ENCODE results near the gene C3orf20.
A peak's percentile ranks its signal among the peaks of the same experiment; 100 is the strongest.

Gene C3orf20

DNA sequence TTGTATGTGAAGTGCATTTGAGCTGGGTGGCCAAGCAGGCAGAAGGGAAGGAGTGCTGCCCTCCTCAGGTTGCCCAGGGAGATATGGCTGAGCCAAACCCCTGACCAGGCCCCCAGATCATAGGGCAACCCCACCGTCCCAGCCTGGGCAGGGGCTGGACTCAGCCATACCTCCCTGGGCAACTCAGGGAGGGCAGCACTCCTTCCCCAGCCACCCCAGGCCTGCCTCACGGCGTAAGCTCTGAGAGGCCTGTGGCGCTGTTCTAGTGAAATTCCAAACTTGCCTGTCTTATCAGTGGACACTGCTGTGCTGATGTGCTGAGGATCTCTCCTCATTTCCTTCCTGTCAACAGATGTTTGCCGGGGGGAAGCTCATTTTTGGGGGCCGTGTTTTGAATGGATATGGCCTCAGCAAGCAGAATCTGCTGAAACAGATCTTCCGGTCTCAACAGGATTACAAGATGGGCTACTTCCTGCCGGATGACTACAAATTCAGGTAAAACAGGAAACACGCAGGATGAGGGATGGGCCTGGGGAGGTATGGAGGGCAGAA is 86.3 kb downstream of the C3orf20 start:
- no peak for DNase-seq

- no peak for DNase-seq
Measured at GRCh38 chr3:14761866-14762265, 86.9 kb downstream of the C3orf20 start.

- DNase-seq, result no peak
Measured at GRCh38 chr3:14762701-14763100, 87.8 kb downstream of the C3orf20 start.

DNA sequence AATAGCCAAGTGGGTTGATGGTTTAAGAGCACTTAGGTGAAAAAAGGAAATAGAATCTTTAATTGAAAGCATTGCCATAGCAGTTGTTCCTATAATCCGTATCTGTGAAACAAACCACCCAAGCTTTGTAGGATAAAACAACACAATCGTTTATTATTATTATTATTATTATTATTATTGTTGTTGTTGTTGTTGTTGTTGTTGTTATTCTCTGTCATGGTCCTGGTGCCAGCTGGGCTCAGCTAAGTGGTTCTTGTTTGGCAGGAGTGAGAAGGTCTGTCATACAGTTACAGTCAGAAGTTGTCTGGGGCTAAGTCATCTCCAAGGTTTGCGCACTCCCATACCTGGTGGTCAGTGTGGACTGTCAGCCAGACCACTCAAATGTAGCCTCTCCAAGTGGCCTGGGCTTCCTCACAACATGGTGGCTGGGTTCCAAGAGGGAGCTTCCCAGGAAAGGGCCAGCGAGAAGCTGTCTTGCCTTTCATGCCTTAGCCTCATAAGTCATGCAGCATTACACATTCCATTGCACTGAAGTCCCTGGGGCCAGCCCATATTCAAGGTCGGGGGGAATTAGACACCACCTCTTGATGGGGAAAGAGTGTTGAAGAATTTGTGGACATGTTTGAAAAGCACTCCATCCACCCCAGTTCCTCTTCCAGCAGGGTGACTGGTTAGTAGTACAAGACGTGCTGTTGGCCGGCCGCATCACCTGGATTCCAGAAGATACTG is 89.6 kb downstream of the C3orf20 start:
- no peak for DNase-seq

- no peak for DNase-seq
Measured at GRCh38 chr3:14765060-14765400, 90.1 kb downstream of the C3orf20 start.

- no peak for DNase-seq
Measured at GRCh38 chr3:14765576-14766427, 90.9 kb downstream of the C3orf20 start.

- no peak for DNase-seq
Measured at GRCh38 chr3:14766428-14767244, 91.7 kb downstream of the C3orf20 start.

- DNase-seq, result no peak
Measured at GRCh38 chr3:14767245-14768051, 92.5 kb downstream of the C3orf20 start.

GRCh38 chr3:14768182-14768790 is 93.3 kb downstream of the C3orf20 start:
- no peak for DNase-seq

DNA sequence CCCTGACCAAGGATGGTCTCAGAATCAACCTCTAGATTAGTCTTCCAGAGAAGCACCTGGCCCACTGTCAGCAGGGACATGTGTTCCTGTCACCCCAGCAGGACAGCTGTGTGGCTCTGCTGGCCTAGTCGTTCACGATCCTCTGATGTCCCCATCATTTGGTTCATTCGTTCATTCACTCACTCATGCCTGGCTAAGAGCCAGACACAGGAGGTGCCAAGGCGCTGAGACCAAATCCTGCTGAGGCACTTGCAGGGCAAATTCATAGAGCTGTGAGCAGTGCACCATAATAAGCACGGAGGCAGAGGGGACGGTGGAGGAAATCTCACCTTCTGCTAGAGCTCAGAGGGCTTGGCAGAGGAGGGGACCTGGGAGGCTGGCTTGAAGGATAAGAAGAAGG is 93.9 kb downstream of the C3orf20 start:
- no peak for DNase-seq

GRCh38 chr3:14769544-14770325 is 94.8 kb downstream of the C3orf20 start:
- DNase-seq, result peak; percentile 8

DNA sequence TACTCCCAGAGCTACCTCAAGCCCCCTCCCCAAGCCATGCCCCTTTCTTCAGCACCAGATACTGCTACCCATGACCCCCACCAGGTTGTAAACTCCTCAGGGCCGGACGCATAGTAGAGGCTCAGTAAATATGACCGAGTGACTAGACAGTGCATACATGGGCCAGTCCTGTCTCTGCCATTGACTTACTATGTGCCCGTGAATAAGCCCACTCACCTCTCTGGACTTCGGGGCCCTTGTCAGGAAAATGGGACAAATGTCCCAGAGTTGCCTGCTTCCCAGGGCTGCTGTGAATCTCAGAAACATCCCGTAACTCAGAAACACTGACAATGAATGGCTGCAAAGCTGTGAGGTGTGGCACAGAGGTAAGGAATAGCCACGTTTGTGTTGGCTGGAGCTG is 95.7 kb downstream of the C3orf20 start:
- no peak for DNase-seq

DNA sequence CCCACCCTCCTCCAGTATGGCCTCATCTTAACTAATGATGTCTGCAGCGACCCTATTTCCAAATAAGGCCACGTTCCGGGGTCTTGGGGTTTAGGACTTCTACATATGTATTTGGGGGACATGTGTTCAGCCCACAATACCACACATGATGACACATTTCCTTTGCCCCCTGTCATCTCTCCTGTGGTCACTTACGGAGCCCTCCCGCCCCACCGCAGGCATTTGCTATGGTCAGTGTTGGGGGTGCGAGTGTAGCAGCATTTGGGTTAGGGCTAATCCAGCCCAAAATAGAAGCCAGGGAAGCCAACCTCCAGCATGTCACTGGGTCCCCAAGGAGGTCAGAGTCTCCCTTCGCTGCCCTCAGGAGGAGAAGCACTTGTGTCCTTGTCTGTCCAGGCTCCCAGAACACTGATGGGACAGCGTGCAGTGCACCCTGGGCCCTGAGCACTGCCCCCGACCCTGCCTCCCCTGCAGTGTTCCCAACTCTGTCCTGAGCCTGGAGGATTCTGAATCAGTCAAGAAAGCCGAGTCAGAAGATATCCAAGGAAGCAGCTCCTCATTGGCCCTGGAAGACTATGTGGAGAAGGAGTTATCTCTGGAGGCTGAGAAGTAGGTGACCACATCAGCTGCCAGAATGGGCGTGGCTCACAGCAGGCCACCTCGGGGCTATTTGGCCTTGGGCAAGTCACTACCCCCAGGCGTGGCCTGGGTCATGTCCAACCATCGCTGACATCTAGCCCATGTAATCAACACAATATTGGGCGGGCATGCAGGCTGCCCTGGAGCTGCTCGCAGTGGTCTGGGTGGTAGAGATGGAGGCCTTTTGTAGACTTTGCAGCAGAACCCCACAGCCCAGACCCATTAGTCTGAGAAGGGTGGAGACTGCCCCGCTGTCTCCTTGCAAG is 96.9 kb downstream of the C3orf20 start:
- DNase-seq, result peak; percentile 30

DNA sequence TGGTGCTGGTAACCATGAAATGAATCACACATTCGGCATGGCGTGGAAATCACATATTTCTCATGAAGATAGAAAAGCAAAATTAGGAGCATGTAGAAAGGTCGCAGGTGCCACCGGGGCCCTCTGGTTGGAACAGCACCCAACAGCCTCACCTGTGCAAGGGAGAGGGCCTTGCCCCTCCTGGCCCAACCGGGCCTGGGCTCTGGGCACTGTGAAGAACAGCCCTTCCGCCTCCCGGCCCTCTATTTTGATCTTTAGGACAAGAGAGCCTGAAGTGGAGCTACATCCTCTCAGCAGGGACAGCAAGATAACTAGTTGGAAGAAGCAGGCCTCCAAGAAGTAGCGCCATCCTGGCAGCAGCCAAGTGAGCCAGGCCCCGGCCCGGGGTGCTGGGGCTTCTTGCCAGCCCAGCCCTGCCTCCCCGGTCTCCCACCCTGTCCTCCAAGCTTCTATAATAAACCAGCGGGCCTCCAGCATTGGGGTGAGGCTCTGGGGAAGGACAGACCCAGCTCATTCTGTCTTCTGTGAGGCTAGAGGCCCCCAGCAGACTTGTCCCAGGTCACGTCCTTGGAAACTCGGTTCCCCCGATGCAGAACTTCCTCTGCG is 97.7 kb downstream of the C3orf20 start:
- peak; percentile 10 for DNase-seq

DNA sequence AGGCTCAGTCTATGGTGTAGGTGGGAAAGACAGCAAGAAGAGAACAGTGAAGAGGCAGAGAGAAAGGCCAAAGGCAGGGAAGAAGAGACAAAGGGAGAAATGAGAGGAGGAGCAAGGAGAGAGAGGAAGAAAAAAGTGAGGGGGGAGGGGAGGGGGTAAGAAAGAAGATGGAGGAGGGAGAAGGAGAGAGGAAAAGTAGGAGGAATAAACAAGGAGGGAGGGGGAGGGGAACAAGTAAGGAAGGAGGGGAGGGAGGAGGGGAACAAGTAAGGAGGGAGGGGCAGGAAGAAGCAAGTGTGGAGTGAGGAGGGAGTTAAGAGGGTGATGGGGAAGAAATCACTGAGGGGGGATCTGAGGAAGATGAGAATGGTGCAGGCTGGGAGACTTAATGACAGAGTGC is 98.3 kb downstream of the C3orf20 start:
- no peak for DNase-seq

DNA sequence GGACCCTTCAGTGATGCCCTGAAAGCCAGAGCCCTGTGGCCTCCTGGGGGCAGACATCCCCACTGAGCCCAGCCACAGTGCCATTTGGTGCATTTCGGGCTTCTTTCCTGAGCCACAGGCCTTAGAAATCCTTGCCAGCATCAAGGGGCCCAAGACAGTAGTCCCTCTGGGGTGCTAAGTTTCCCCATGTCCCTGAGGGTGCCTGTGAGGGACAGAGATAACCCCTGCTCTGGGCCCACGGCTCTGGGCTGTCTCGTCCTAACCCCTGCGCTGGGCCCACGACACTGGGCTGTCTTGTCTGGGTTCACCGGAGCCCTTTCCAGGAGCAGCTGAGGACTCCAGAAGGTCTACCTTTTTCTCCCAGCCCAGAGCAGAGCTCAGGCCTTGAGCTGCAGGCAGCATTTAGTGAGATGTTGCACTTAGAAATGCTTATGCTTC is 98.8 kb downstream of the C3orf20 start:
- DNase-seq, result peak; percentile 5

GRCh38 chr3:14774431-14774830 is 99.5 kb downstream of the C3orf20 start:
- peak; percentile 3 for DNase-seq

DNA sequence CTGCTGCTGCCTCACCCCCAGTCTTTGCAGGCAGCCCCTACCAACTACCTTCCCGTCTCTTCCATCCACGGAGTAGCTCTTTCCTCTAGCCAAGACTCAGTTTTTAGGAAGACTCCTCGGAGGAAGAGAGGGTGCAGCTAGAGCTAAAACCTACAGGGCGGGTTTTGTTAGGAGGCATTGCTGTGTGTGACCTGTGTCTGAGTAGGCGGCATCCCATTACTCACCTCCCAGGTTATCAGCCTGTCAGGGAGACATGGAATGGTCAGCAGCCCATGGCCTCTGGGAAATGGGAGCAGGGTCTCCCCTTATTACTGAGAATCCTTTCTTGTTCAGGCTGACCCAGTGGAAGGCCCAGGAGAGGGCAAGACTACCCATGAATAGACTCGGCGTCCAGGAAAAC is 100.1 kb downstream of the C3orf20 start:
- peak; percentile 4 for DNase-seq

DNA sequence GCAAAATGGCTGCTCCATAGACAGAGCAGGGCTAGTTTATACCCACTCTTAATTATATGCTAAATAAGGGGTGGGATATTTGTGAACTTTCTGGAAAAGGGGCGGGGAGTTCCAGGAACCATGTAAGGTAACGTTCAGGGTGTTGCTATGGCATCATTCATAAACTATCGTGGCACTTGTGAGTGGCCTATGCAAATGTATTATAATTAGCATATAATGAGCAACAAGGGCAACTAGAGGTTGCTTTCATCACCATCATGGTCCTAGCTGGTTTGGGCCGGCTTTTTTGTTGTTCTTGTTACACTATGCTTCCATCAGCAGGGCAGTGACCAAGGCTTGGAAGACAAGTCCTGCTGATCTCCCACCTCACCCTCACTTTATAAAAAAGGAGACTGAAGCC is 100.6 kb downstream of the C3orf20 start:
- peak; percentile 6 for DNase-seq

Measured in femur (tissue), 1 donor.